ENCODE results near the gene CACNB4. TPM values are rescaled to one million over a fixed set of nuclear protein-coding genes. Genes with fewer than 3 reads are reported as not detected.
A peak's percentile ranks its signal among the peaks of the same experiment; 100 is the strongest.
"Not testable (repeated sequence)": the region's sequence is repeated elsewhere in the genome, so short reads cannot be mapped to it uniquely, and the experiment has no call there.

CACNB4 gene
- total RNA-seq (2014; rRNA removed; shearing (Covaris generic)) = 0.29 and 0.60 TPM in 2 replicates
- polyA plus RNA-seq (2015; cell fraction: cytosol; rRNA removed) = 0.09 and 0.23 TPM in 2 replicates
- 0.54 and 1.3 TPM in 2 replicates for polyA plus RNA-seq (2015; cell fraction: nucleus; rRNA removed)

DNA sequence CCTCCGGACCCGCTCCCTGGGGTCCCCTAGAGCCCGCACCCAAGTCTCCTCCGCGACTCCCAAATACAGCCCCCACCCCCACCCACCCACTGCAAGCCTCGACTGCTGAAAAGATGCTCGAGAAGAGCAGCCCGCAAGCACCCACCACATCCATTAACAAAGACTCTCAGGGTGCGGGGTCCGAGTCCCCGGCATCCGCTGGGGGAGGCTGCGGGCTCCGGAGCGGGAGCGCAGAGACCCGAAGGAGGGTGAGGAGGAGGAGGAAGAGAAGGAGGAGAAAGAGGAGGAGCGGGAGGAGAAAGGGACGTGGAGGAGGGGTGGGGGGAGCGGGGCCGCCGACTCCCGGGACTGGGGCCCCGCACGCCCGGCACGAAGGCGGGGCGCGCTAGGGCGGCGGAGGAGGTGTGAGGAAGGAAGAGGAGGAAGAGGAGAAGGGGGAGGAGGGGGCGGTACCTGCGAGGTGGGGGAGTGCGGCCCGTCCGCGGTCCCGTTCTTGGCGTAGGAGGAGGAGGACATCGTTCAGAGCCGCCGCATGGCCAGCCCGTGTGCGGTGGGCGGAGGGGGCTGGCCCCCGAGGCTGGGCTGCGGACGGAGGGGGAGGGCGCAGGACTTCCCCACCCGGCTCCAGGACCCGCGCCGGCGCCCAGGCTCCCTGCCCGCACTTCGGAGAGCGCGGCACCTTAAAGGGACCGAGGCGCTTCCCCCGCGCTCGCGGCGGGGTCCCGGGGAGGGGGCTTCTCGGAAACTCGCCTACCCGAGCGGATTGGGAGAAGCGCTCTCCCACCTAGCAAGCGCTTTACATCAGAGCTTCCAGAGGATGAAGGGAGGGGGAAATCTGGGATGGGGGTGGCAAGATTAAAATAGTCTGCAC, at the start of gene CACNB4:
Gene CACNB4, minus strand, starts transcription at position 549 of the 871 bp plus-strand sequence.
- DNase-seq (ENCODE audit: low read depth) = peak; percentile 21

DNA sequence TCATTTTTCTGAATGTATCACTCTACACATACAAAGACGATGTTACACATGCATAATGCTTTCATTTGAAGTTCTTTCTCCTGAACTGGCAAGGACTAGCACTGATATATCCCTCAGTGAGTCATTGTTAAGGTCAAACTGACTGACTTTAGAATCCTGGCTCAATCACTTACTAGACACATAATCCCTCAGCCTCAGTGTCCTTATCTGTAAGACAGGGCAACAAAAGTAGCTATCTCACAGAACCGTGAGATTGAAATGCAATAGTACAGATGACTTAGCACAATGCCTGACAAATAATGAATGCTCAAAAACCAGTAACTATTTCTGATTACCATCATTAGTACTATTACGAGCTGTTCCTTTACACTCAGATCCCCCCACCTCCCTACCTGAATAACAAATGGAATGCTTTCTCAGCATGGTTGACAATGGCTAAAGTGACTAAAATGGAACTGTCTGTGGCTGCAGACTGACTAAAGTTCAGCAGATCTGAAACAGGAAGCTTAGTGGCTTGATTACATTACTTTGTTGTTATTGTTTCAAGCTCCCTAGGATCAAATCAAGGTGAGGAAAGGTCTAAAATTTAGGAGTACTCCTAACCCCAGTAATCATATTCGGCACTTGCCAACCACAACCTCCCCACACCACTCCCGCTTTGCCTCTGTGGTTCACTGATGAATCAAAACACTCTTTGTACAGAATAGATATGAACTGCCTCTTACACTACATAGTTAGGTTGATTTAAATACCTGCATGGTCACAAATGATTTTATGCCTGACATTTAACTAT, 35.8 kb upstream of the CACNB4 start:
- peak; percentile 46 for DNase-seq (ENCODE audit: low read depth)

DNA sequence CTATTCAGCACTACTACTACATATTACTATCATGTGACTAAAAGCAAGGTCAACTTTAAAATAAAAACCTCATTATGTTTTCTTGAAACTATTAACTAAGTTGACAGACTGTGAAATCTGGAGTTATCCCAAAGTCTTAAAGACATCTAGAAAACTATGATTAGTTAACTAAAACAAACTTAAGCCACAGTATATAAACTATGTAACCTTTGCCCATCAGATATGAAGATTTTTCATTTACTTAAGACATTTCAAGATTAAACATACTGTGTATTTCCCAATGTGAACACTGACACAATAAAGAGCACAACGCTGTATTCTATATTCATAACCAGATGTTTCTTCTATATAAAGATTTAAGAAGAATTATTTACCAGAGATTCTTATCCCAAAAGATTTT, 33.5 kb upstream of the CACNB4 start:
- no peak for DNase-seq (ENCODE audit: low read depth)

DNA sequence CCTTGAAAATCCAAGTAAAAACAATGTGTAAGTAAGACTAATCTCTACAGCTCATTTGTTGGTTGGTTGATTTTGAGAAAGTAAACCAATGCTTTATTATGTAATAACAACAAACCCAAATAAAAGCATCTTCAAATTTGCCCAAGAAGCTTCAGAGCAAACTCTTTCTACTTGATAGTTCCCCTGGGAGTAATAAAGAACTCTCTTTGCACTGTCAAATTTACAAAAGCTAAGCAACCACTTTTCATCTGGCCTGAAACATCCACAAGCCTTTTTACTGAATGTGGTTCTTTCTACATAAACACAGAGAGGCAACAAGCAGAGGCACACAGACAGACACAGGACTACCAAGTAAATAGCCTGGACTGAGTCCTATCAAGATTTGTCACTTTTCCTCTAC, 28.8 kb upstream of the CACNB4 start:
- no peak for DNase-seq (ENCODE audit: low read depth)

DNA sequence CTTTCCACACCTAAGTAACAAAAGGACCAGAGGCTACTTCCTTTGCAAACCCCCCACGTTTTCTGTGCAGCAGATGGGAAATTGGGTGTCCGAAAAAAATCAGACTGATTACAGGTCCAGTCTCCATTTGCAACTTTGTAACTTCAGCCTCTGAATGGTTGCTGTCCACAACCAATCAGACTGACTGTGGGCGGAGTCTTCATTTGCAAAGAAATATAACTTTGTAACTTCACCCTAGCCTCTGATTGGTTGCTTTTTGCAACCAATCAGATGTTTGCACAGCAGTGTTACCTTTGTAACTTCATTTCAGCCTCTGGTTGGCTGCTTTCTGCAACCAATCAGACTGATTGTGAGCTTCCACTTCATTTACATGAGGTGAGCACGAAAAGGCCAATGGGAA, 27.8 kb upstream of the CACNB4 start:
- DNase-seq (ENCODE audit: low read depth) = peak; percentile 17

DNA sequence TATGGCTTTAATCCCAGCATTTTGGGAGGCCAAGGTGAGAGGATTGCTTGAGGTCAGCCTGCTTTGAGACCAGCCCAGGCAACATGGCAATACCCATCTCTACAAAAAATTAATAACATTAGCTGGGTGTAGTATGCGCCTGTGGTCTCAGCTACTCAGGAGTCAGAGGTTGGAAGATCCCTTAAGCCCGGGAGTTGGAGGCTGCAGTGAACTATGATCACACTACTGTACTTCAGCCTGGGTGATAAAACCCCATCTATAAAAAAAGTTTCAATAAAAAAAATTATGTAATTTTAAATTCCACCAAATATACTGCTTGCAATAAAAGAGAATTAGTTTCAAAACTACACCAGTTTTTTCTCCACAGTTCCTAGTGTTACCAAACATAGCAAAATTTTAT, 23.3 kb upstream of the CACNB4 start:
- DNase-seq (ENCODE audit: low read depth) = no peak

DNA sequence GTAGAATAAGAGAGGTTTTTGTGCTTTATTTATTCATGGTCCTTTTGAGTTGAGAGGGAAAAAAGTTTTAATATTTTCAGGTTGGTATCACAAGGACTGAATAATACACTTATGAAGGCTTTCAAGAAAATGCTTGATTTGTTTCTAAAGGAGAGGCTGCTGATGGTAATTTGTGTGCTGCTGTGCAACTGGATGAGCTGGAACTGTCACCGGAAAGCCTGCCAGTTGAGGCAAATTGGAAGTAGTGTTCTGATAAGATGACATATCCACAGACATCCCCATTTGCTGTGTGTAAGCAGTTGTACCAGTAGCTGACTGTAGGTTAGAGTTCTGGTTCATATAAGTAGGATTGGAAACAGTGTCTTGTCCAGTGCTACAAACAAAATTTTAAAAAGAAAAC, 21.6 kb upstream of the CACNB4 start:
- no peak for DNase-seq (ENCODE audit: low read depth)

DNA sequence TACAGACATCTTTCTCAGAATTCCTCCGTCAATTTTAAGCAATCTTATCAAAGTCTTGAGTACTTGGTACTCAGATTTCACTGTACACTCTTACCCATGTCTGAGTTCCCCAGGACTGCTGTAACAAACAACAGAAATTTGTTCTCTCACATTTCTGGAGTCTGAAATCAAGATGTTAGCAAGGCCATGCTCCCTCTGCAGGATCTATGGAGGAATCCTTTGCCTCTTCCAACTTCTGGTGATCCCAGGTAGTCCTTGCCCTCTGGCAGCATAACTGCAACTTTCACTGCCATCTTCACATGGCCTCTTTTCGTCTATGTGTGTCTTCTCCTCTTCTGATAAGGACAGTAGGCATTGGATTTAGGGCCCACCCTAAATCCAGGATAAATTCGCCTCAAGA, 17.1 kb upstream of the CACNB4 start:
- DNase-seq (ENCODE audit: low read depth) = no peak

DNA sequence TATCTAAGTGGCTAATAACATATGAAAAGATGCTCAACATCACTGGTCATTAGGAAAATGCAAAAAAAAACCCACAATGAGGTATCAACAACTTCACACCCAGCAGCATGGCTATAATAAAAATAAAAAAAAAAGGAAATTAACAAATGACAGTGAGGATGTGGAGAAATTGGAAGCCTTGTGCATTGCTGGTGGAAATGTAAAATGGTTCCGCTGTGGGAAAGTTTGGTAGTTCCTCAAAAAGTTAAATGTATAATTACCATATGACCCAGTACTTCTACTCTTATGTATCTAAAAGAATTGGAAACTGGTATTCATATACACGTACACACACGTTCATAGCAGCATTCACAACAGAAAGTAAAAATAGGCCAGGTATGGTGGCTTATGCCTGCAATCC, 15.5 kb upstream of the CACNB4 start:
- no peak for DNase-seq (ENCODE audit: low read depth)

DNA sequence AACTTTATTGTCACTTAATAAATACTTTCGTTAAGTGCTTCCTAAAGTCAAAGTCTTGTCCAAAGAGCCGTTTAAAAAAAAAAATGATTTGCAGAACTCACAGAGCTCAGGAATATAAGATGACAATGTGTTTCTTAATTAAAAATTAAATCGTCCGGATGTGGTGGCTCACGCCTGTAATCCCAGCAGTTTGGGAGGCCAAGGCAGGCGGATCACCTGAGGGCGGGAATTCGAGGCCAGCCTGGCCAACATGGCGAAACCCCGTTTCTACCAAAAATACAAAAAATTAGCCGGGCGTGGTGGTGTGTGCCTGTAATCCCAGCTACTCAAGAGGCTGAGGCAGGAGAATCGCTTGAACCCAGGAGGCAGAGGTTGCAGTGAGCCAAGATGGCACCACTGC, 8.3 kb upstream of the CACNB4 start:
- DNase-seq (ENCODE audit: low read depth) = not testable (repeated sequence)

DNA sequence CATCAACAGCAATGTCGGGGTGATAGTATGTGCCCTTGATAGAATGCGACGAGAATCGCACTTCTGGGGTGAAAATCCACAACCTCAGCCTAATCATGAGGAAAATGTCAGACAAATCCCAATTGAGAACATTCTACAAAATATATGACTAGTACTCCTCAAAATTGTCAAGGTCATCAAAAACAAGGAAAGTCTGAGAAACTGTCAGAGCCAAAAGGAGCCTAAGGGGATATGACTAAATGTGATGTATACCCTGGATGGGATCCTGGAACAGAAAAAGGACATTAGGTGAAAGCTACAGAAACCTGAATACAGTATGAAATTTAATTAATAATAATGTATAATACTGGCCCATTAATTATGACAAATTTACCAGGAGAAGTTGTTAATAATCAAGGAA, 7.6 kb upstream of the CACNB4 start:
- no peak for DNase-seq (ENCODE audit: low read depth)

DNA sequence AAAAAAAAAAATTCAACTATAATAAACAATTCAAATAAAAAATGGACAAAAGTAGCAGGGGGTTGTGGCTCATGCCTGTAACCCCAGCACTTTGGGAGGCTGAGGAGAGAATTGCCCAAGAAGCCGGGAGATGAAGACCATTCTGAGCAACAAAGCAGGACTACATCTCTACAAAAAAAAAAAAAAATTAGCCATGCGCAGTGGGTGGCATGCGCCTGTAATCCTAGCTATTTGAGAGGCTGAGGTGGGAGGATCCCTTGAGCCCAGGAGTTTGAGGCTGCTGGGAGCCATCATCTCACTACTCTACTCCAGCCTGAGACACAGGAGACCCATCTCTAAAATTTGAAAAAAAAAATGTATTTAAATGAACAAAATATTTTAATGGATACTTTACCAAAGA, 4.4 kb upstream of the CACNB4 start:
- DNase-seq (ENCODE audit: low read depth) = no peak

DNA sequence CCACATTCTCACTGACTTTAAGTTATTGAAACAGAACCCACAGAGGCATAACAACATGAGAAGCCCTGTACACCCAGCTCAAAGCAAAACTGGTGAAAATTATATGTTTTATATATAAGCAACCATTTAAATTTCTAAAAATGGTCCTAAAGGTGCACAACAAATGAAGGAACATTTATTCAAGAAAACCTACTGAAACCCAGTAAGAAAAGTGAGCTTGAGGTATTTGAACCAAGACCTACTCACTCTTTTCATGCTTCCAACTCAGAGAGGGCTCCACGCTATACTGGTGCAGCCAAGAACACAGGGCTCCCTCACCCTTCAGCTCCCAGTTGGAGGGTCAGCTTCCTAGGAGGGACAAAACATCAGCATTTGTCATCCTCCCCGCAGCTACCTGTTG, 2.1 kb upstream of the CACNB4 start:
- DNase-seq (ENCODE audit: low read depth) = no peak

DNA sequence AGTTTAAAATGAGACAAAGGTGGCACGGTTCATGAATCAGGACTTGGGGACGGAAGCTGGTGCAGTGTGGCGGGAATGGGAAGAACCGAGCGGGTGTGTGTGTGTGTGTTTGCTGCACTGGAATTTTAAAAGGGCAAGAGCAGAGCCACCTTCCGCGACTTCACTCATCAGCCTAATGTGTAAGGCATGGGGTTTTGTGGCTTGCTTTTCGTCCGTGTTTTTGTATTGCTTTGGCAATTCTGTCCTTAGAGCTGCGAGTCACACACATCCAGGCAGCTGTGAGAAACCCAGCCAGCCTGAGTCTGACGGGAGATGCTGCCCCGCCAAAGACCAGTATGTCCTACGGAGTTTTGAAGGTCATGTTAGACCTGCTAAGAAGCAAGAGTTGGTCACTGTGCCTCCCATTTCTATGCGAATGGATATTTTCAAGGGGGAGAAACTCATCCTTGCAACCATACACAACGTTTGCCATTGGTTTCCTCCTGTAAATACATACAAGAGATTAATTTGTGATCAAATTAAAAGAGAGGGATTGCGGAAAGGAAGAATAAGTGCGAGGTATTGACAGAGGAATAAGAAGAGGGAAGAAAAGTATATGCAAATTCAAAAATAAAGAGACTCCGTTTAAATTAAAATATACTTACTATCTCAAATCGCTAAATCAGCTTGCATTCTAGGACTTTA, 665 bp upstream of the CACNB4 start:
- peak; percentile 44 for DNase-seq (ENCODE audit: low read depth)

DNA sequence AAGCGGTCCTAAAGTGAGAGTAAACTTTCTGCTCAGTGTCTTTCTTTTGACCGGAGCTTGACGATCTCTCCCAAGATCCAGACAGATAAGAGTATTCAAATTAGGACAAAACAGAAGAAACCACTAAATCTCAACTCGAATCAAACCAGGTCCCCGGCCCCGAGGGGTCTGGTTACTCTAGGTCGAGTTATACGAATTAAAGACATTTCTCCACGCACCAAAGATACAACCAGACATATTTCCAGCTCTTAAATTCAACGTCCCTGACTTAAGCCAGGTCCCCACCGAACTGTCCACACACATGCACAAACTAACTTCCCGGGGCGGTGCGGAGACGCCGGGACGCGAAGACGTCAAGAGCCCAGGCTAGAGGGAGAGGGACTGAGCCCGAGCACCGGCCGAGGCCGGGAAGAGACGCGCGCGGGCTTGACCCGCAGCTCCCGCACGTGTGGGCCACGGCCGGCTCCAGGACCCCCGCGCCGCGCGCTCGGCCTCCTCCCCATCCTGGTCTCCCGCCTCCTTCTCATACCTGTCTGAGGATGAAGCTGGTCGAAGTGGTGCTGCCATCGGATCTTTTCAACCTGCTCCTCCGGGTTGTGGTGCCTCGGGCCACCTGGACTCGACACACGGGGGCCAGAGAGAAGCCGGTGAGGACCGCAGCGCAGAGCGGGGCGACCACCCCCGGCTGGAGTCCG, 896 bp downstream of the CACNB4 start:
- no peak for DNase-seq (ENCODE audit: low read depth)

DNA sequence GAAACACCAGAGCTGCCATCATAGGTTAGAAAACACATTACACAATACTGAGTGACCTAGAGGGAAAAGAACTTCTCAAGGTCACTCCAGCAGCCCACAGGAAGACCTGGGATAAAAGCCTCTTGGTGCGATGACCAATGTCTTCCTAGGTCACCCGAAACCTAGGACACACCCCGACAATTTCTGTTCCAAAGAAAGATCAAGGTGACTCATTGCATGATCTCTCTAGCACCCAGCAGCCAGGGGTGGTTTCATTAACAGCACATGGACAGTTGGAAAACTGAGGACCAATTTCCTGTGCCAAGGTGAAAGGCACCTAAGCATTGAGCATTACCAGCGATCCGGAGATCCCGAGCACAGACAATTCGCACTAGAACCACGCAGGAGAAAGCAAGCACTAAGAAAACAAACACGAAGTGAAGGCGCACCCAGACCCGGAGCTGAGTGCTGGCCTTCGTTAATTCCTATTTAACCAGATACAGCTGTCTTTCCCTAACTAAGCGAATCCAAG, 1.5 kb downstream of the CACNB4 start:
- DNase-seq (ENCODE audit: low read depth) = peak; percentile 36

DNA sequence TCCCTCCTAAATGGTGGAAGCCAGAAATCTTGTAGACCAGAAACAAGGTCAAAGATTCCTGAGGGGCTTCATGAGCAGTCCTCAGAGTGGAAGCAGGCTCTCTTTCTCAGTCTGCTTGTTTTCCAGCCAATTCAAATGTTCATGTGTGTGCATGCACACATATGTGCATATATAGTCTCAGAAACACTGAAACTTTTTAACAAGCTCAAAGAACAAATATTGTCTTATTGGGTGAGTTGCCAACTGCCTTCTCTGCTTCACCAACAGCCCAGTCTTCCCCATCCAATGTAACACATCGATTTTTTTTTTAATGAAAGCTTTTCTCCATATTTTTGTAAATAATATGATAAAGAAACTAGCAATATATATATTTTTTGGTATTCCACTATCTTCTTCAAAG, 3.7 kb downstream of the CACNB4 start:
- no peak for DNase-seq (ENCODE audit: low read depth)

DNA sequence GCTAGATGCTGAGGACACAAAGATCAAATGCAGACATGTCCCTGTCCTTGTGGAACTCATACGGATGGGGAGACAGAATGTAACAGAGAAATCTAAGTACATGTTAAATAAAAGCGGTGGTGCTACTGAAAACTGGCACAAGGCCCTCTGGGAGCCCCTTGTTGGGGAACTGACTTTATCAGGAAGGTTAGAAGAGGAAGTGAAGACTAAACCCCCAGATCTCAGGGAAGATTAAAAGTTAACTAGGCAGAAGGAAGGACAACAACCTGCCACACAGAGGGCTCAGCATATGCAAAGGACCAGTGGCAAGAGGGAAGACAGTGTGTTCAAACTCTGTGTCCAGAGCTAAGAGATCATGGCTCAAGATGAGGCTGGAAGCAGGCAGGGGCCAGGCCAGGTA, 4.8 kb downstream of the CACNB4 start:
- no peak for DNase-seq (ENCODE audit: low read depth)

DNA sequence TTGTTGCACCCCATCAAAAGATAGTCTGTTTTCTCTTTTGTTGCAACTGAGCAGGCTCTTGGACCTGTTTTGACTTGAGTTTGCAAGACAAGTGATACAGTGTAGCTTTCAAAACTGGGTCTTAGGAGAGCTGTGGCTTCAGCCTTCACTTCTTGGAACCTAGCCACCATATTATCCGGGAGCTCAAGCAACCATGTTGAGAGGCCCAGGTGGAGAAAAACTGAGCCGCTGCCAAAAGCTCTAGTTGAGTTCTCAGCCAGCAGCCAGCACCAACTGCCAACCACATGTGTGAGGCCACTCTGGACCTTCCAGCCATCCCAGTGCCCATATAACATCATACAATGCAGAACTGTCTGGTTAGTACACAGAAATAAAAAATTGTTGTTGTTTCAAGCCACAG, 5.4 kb downstream of the CACNB4 start:
- no peak for DNase-seq (ENCODE audit: low read depth)

DNA sequence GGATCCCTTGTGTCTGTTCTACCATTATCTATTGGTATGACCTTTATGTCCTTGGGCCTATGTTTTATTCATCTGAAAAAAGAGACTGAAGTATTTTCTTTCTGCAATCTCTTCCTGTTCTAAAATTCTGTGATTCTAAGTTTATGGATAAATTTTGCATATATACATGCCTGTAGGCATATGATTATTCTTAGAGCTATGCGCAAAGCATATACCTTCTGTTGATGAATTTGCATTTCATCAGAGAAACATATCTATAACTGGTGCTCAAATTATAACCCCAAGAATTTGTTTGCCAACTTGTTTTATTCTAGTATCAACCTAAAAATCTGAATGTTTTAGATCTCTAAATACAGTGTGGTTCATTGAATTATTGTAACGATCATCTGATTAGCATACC, 6.7 kb downstream of the CACNB4 start:
- no peak for DNase-seq (ENCODE audit: low read depth)

DNA sequence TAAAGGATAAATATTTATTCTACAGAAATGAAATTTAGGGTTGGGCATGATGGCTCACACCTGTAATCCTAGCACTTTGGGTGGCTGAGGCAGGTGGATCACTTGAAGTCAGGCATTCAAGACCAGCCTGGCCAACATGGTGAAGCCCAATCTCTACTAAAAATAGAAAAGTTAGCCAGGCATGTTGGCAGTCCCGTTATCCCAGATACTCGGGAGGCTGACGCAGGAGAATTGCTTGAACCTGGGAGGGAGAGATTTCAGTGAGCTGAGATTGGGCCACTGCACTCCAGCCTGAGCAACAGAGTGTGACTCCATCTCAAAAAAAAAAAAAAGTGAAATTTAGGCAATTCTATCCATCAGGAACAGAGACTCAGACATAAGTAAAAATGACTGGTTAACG, 8.1 kb downstream of the CACNB4 start:
- not testable (repeated sequence) for DNase-seq (ENCODE audit: low read depth)
